HCT116 (cell line): ENCODE measurements around the gene APP. TPM values are rescaled to one million over a fixed set of nuclear protein-coding genes. Genes with fewer than 3 reads are reported as not detected.

Experiments used
- ATAC-seq: fragments of 200-7000 bp; cut with Tn5 transposase; 2 replicates; pipeline ENCODE4 v1.9.1; 2020; ENCODE audit warnings: mild to moderate bottlenecking, moderate library complexity
- BruUV-seq: library from RNA; stranded (reverse); fragments of 400-500 nt; replicated peaks from 2 replicates; lab custom pipeline; 2021; lab: Mats Ljungman, UMichigan
- CTCF ChIA-PET: fragments of 300-600 bp; sonication (Branson Sonifier 250); formaldehyde crosslinking; loops from one replicate; lab custom pipeline; 2021; ENCODE audit warnings: antibody characterized with exemption; lab: Charles Lee
- POLR2A ChIA-PET: fragments of 300-600, 350-600 bp; sonication (Branson Sonifier 250); formaldehyde crosslinking; loops from one replicate; lab custom pipeline; 2021; ENCODE audit warnings: antibody characterized with exemption; lab: Charles Lee
- RAD21 ChIA-PET, 2 experiments: fragments of 300-600 bp; sonication (Branson Sonifier 250); formaldehyde crosslinking; loops; one replicate each; lab custom pipeline; 2023; ENCODE audit warnings: low total read pairs in 2 of 2; ENCODE audit not compliant: uncharacterized antibody in 2 of 2, unreplicated experiment in 2 of 2, low non-redundant PET in 1 of 2; lab: Charles Lee
- DNase-seq: peaks from one replicate; pipeline ENCODE4 v3.0.0-alpha.2; 2010; ENCODE audit warnings: low read depth, low spot score
- H2AFZ ChIP-seq: fragments of 200-600 bp; shearing (Covaris generic), sonication (generic); 2 replicates; pipeline ENCODE4 v1.6.1; 2017; ENCODE audit warnings: low read depth, mixed run types, mixed read lengths, antibody characterized with exemption, low read length; ENCODE audit not compliant: poor library complexity, severe bottlenecking
- H3K27ac ChIP-seq: 2 replicates; pipeline ENCODE4 v1.5.1; 2012; ENCODE audit warnings: low read depth, low read length
- H3K27me3 ChIP-seq: fragments of 200-600 bp; sonication (generic); 2 replicates; pipeline ENCODE4 v1.6.1; 2016; ENCODE audit warnings: mixed run types, low read length, mixed read lengths; ENCODE audit not compliant: insufficient read depth
- H3K36me3 ChIP-seq, 2 experiments: fragments of 200-500 bp in 1 of 2; fragments of 200-600 bp in 1 of 2; sonication (Bioruptor generic) in 1 of 2; sonication (generic) in 1 of 2; 2 replicates each; pipeline versions ENCODE4 v1.5.1 to v1.6.1; 2014 to 2016; ENCODE audit warnings: low read length in 2 of 2, inconsistent platforms in 1 of 2, mixed read lengths in 1 of 2, mixed run types in 1 of 2; ENCODE audit not compliant: insufficient read depth in 2 of 2, control insufficient read depth in 1 of 2
- H3K4me1 ChIP-seq, 2 experiments: fragments of 200-600 bp in 1 of 2; sonication (generic) in 1 of 2; 2 replicates each; pipeline versions ENCODE4 v1.5.1 to v1.6.1; 2012 to 2017; ENCODE audit warnings: low read length in 2 of 2, inconsistent platforms in 1 of 2, mild to moderate bottlenecking in 1 of 2, mixed read lengths in 1 of 2, mixed run types in 1 of 2, moderate library complexity in 1 of 2; ENCODE audit not compliant: insufficient read depth in 2 of 2, control insufficient read depth in 1 of 2
- H3K4me2 ChIP-seq: fragments of 200-600 bp; sonication (generic); 2 replicates; pipeline ENCODE4 v1.6.1; 2017; ENCODE audit warnings: mixed run types, low read length, mixed read lengths
- H3K4me3 ChIP-seq, 2 experiments: fragments of 200-600 bp in 1 of 2; sonication (generic) in 1 of 2; replicated peaks in 1 of 2; 2 replicates each; pipeline ENCODE4 v1.5.1; 2011 to 2016; ENCODE audit warnings: low read length in 2 of 2, control low read depth in 1 of 2, low read depth in 1 of 2, mild to moderate bottlenecking in 1 of 2, mixed read lengths in 1 of 2, mixed run types in 1 of 2
- H3K79me2 ChIP-seq: fragments of 200-600 bp; sonication (generic); 2 replicates; pipeline ENCODE4 v1.6.1; 2017; ENCODE audit warnings: mild to moderate bottlenecking, mixed run types, low read length, moderate library complexity, mixed read lengths; ENCODE audit not compliant: insufficient read depth
- H3K9ac ChIP-seq: fragments of 200-600 bp; sonication (generic); 2 replicates; pipeline ENCODE4 v1.6.1; 2016; ENCODE audit warnings: low read length, mixed read lengths
- H3K9me2 ChIP-seq: fragments of 200-600 bp; sonication (generic), shearing (Covaris generic); 2 replicates; pipeline ENCODE4 v1.6.1; 2017; ENCODE audit warnings: mixed run types, mild to moderate bottlenecking, moderate library complexity; ENCODE audit not compliant: insufficient read depth
- H3K9me3 ChIP-seq, 2 experiments: fragments of 200-500 bp in 1 of 2; fragments of 200-600 bp in 1 of 2; sonication (Bioruptor generic) in 1 of 2; sonication (generic) in 1 of 2; 2 replicates each; pipeline ENCODE4 v1.6.1; 2014 to 2017; ENCODE audit warnings: low read length in 2 of 2, mixed read lengths in 2 of 2, inconsistent platforms in 1 of 2, low read depth in 1 of 2, mild to moderate bottlenecking in 1 of 2, mixed run types in 1 of 2, moderate library complexity in 1 of 2; ENCODE audit not compliant: control insufficient read depth in 1 of 2, insufficient read depth in 1 of 2
- H4K20me1 ChIP-seq: fragments of 200-600 bp; sonication (generic), shearing (Covaris generic); 2 replicates; pipeline ENCODE4 v1.6.1; 2017; ENCODE audit warnings: mixed run types, mild to moderate bottlenecking, moderate library complexity; ENCODE audit not compliant: insufficient read depth
- CBX3 ChIP-seq: IDR thresholded peaks from 2 replicates; pipeline ENCODE4 v1.6.1; 2012; ENCODE audit warnings: low read depth
- CEBPB ChIP-seq: IDR thresholded peaks from 2 replicates; pipeline ENCODE4 v1.6.1; 2012; ENCODE audit warnings: low read depth
- EGR1 ChIP-seq: IDR thresholded peaks from 2 replicates; pipeline ENCODE4 v1.6.1; 2012; ENCODE audit warnings: low read depth
- ELF1 ChIP-seq: IDR thresholded peaks from 2 replicates; pipeline ENCODE4 v1.6.1; 2012; ENCODE audit warnings: low read depth, borderline replicate concordance
- EZH2 ChIP-seq: fragments of 200-600 bp; sonication (generic); IDR thresholded peaks from 2 replicates; pipeline ENCODE4 v1.6.1; 2017; ENCODE audit warnings: antibody characterized with exemption, mixed run types
- JUND ChIP-seq: IDR thresholded peaks from 2 replicates; pipeline ENCODE4 v1.6.1; 2012
- POLR2A ChIP-seq: IDR thresholded peaks from 2 replicates; pipeline ENCODE4 v1.7.0; 2011; ENCODE audit warnings: borderline replicate concordance; ENCODE audit not compliant: insufficient read depth, insufficient read length; ENCODE audit errors: extremely low read depth
- RAD21 ChIP-seq: IDR thresholded peaks from 2 replicates; pipeline ENCODE4 v1.6.1; 2012; ENCODE audit warnings: low read depth, mild to moderate bottlenecking
- SP1 ChIP-seq: IDR thresholded peaks from 2 replicates; pipeline ENCODE4 v1.6.1; 2012; ENCODE audit warnings: low read depth
- ZFX ChIP-seq: fragments of 450-650 bp; IDR thresholded peaks from 2 replicates; pipeline ENCODE4 v1.6.1; 2017
- ZNF274 ChIP-seq: fragments of 200-500 bp; sonication (Bioruptor generic); IDR thresholded peaks from 2 replicates; pipeline ENCODE4 v1.6.1; 2014; ENCODE audit warnings: mild to moderate bottlenecking, low read depth, low read length, inconsistent platforms
- intact Hi-C: fragments of 100-400 bp; cut with micrococcal nuclease; formaldehyde crosslinking; loops from 2 replicates; pipeline ENCODE4 v1.10.0; 2022
- total RNA-seq: library from RNA; stranded (reverse); gene quantifications from one replicate; pipeline ENCODE4 v1.2.1, GENCODE V29; 2021; ENCODE audit not compliant: unreplicated experiment
- TF ChIP-seq, protein P1 (sequence below): IDR thresholded peaks from 2 replicates; pipeline ENCODE4 v1.6.1; 2011; ENCODE audit warnings: mild to moderate bottlenecking, low read length, moderate library complexity; ENCODE audit not compliant: insufficient replicate concordance; ENCODE audit errors: extremely low read depth
- TF ChIP-seq, protein P2 (sequence below): IDR thresholded peaks from 2 replicates; pipeline ENCODE4 v1.6.1; 2012
- TF ChIP-seq, protein P3 (sequence below), 3 experiments: fragments of 200-600 bp in 1 of 3; sonication (generic) in 1 of 3; IDR thresholded peaks in 2 of 3; conservative IDR thresholded peaks in 1 of 3; 2 replicates each; pipeline ENCODE4 v1.5.1; 2012 to 2017; ENCODE audit warnings: low read depth in 2 of 3, low read length in 2 of 3, antibody characterized with exemption in 1 of 3, borderline replicate concordance in 1 of 3, control low read depth in 1 of 3, mild to moderate bottlenecking in 1 of 3, mixed read lengths in 1 of 3, mixed run types in 1 of 3, moderate library complexity in 1 of 3; ENCODE audit not compliant: insufficient read depth in 1 of 3
- TF ChIP-seq, protein P4 (sequence below): IDR thresholded peaks from 2 replicates; pipeline ENCODE4 v1.6.1; 2012; ENCODE audit warnings: low read depth

The APP gene
- total RNA-seq, 1 experiment from 2014 or later: 267 TPM

DNA sequence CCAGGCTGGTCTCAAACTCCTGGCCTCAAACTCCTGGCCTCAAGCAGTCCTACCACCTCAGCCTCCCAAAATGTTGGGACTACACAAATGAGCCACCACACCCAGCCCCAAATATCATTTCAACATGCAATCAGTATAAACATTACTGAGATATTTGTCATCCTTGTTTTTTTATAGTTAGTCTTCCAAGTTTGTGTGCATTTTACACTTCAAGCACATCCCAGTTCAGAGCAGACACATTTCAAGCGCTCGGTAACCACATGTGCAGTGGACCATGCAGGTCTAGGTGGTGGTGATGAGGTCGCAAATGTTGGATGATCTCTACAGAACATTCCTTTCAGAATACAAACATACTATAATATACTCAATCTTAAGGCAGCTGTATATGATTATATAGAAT, 23.8 kb upstream of the APP start:
- TF ChIP-seq, protein P1, sequence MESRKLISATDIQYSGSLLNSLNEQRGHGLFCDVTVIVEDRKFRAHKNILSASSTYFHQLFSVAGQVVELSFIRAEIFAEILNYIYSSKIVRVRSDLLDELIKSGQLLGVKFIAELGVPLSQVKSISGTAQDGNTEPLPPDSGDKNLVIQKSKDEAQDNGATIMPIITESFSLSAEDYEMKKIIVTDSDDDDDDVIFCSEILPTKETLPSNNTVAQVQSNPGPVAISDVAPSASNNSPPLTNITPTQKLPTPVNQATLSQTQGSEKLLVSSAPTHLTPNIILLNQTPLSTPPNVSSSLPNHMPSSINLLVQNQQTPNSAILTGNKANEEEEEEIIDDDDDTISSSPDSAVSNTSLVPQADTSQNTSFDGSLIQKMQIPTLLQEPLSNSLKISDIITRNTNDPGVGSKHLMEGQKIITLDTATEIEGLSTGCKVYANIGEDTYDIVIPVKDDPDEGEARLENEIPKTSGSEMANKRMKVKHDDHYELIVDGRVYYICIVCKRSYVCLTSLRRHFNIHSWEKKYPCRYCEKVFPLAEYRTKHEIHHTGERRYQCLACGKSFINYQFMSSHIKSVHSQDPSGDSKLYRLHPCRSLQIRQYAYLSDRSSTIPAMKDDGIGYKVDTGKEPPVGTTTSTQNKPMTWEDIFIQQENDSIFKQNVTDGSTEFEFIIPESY: no peak
- TF ChIP-seq CBX3 (no peak), JUND (no peak), ZFX (no peak), ZNF274 (no peak), RAD21 (no peak)
- ATAC-seq (no peak), DNase-seq (no peak)
- Histone ChIP-seq H3K4me1 (no peaks in the 10 kb centered on the region), H4K20me1 (no peaks in the 10 kb centered on the region), H3K9me3 (no peaks in the 10 kb centered on the region), H3K27me3 (no peaks in the 10 kb centered on the region), H3K9me2 (no peaks in the 10 kb centered on the region), H3K79me2 (no peaks in the 10 kb centered on the region), H3K36me3 (no peaks in the 10 kb centered on the region), H2AFZ (no peak overlapping the region), H3K4me3 (no peak overlapping the region), H3K27ac (no peak overlapping the region), H3K9ac (no peak overlapping the region), H3K4me2 (no peak overlapping the region)
- ChIA-PET RAD21 (no interaction called here), POLR2A (no interaction called here), CTCF (no interaction called here)
- intact Hi-C loops: no loop called here
- no TSS peak for BruUV-seq

DNA sequence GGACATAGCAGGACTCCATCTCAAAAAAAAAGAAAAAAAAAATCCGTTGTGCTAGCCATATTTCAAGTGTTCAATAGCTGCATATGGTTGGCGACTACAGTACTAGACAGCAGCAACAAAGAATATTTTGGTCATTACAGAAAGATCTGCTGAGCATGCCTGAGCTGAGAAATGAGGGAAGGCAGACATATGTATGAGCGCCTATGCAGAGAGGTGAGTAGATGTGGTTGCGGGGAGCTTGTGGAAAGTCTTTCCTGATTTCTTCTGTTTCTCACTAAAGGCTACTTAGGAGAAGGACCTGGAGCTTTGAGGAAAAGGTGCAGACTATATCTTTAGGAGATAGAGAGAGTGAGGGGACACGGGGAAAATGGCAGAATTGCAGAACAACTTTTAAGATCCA, 21.0 kb upstream of the APP start:
- Histone ChIP-seq H3K36me3 (no peaks in the 10 kb centered on the region), H2AFZ (no peak overlapping the region), H3K4me1 (no peaks in the 10 kb centered on the region), H3K9me3 (no peaks in the 10 kb centered on the region), H3K27ac (no peak overlapping the region), H3K9ac (no peak overlapping the region), H3K4me3 (no peak overlapping the region), H3K4me2 (no peak overlapping the region), H3K27me3 (no peaks in the 10 kb centered on the region), H3K79me2 (no peaks in the 10 kb centered on the region), H4K20me1 (no peaks in the 10 kb centered on the region), H3K9me2 (no peaks in the 10 kb centered on the region)
- no TSS peak for BruUV-seq
- ChIA-PET RAD21 (no interaction called here), POLR2A (no interaction called here), CTCF (no interaction called here)
- intact Hi-C loops: no loop called here
- no peak for DNase-seq
- no peak for ATAC-seq
- TF ChIP-seq, protein P2, sequence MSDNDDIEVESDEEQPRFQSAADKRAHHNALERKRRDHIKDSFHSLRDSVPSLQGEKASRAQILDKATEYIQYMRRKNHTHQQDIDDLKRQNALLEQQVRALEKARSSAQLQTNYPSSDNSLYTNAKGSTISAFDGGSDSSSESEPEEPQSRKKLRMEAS: no peak
- TF ChIP-seq EZH2 (no peak), EGR1 (no peak), CEBPB (no peak), SP1 (no peak), POLR2A (no peak), ELF1 (no peak), CBX3 (no peak)
- TF ChIP-seq, protein P3, sequence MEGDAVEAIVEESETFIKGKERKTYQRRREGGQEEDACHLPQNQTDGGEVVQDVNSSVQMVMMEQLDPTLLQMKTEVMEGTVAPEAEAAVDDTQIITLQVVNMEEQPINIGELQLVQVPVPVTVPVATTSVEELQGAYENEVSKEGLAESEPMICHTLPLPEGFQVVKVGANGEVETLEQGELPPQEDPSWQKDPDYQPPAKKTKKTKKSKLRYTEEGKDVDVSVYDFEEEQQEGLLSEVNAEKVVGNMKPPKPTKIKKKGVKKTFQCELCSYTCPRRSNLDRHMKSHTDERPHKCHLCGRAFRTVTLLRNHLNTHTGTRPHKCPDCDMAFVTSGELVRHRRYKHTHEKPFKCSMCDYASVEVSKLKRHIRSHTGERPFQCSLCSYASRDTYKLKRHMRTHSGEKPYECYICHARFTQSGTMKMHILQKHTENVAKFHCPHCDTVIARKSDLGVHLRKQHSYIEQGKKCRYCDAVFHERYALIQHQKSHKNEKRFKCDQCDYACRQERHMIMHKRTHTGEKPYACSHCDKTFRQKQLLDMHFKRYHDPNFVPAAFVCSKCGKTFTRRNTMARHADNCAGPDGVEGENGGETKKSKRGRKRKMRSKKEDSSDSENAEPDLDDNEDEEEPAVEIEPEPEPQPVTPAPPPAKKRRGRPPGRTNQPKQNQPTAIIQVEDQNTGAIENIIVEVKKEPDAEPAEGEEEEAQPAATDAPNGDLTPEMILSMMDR (IDR thresholded peaks at IDR 0.05 in 2 of 3, conservative IDR thresholded peaks at IDR 0.05 in 1 of 3; ENCODE audit: borderline replicate concordance in 1 of 3, insufficient read depth in 1 of 3, low read depth in 2 of 3, low read length in 2 of 3): no peak
- TF ChIP-seq, protein P4, sequence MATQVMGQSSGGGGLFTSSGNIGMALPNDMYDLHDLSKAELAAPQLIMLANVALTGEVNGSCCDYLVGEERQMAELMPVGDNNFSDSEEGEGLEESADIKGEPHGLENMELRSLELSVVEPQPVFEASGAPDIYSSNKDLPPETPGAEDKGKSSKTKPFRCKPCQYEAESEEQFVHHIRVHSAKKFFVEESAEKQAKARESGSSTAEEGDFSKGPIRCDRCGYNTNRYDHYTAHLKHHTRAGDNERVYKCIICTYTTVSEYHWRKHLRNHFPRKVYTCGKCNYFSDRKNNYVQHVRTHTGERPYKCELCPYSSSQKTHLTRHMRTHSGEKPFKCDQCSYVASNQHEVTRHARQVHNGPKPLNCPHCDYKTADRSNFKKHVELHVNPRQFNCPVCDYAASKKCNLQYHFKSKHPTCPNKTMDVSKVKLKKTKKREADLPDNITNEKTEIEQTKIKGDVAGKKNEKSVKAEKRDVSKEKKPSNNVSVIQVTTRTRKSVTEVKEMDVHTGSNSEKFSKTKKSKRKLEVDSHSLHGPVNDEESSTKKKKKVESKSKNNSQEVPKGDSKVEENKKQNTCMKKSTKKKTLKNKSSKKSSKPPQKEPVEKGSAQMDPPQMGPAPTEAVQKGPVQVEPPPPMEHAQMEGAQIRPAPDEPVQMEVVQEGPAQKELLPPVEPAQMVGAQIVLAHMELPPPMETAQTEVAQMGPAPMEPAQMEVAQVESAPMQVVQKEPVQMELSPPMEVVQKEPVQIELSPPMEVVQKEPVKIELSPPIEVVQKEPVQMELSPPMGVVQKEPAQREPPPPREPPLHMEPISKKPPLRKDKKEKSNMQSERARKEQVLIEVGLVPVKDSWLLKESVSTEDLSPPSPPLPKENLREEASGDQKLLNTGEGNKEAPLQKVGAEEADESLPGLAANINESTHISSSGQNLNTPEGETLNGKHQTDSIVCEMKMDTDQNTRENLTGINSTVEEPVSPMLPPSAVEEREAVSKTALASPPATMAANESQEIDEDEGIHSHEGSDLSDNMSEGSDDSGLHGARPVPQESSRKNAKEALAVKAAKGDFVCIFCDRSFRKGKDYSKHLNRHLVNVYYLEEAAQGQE: no peak
